ENCODE measurements around the gene NFE2L2. TPM values are rescaled to one million over a fixed set of nuclear protein-coding genes. Genes with fewer than 3 reads are reported as not detected.

NFE2L2 gene
- total RNA-seq, 1 donor from 2014 or later: 100 TPM

GRCh38 chr2:177265824-177266817 lies 1.6 kb upstream of the NFE2L2 start:
- Mint-ChIP-seq H3K4me1 (ENCODE audit: unreplicated experiment) (peaks cover 29% of the 10 kb centered on the region), H3K27me3 (ENCODE audit: unreplicated experiment) (no peaks in the 10 kb centered on the region), H3K4me3 (ENCODE audit: unreplicated experiment) (peak overlapping the region; percentile 83), H3K36me3 (ENCODE audit: unreplicated experiment) (no peaks in the 10 kb centered on the region), H3K9me3 (ENCODE audit: unreplicated experiment) (no peaks in the 10 kb centered on the region), H3K27ac (ENCODE audit: unreplicated experiment) (peak overlapping the region; percentile 99)
- no peak for DNase-seq (ENCODE audit: extremely low spot score, unreplicated experiment)
- TF ChIP-seq, protein P1, sequence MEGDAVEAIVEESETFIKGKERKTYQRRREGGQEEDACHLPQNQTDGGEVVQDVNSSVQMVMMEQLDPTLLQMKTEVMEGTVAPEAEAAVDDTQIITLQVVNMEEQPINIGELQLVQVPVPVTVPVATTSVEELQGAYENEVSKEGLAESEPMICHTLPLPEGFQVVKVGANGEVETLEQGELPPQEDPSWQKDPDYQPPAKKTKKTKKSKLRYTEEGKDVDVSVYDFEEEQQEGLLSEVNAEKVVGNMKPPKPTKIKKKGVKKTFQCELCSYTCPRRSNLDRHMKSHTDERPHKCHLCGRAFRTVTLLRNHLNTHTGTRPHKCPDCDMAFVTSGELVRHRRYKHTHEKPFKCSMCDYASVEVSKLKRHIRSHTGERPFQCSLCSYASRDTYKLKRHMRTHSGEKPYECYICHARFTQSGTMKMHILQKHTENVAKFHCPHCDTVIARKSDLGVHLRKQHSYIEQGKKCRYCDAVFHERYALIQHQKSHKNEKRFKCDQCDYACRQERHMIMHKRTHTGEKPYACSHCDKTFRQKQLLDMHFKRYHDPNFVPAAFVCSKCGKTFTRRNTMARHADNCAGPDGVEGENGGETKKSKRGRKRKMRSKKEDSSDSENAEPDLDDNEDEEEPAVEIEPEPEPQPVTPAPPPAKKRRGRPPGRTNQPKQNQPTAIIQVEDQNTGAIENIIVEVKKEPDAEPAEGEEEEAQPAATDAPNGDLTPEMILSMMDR (IDR thresholded peaks at IDR 0.05): no peak

DNA sequence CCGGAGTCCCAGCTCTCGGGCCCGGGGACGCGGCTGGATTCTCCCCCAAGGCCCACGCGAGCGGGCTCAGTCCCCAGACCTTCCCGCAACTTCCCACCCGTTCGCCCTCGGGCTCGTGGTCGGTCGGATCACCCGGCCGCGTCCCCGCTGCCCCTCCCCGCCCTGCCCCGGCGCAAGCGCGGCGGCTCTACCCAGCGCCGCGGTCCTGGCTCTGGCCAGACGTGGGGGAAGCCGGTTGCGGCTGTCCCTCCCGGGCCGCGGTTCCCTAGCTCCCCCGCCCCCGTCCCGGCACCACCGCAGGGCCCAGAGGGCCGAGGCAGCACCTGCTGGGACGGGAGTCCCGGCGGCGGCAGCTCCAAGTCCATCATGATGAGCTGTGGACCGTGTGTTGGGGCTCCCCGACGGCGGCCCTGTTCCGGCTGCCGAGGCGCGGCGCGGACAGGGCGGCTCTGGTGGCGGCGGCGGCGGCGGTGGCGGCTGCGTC lies 276 bp downstream of the NFE2L2 start:
- Mint-ChIP-seq H3K36me3 (ENCODE audit: unreplicated experiment) (no peaks in the 10 kb centered on the region), H3K4me3 (ENCODE audit: unreplicated experiment) (peak overlapping the region; percentile 80), H3K27me3 (ENCODE audit: unreplicated experiment) (no peaks in the 10 kb centered on the region), H3K4me1 (ENCODE audit: unreplicated experiment) (peaks cover 44% of the 10 kb centered on the region), H3K9me3 (ENCODE audit: unreplicated experiment) (no peaks in the 10 kb centered on the region), H3K27ac (ENCODE audit: unreplicated experiment) (peak overlapping the region; percentile 90)
- no peak for DNase-seq (ENCODE audit: extremely low spot score, unreplicated experiment)
- TF ChIP-seq, protein P1 (IDR thresholded peaks at IDR 0.05): no peak

DNA sequence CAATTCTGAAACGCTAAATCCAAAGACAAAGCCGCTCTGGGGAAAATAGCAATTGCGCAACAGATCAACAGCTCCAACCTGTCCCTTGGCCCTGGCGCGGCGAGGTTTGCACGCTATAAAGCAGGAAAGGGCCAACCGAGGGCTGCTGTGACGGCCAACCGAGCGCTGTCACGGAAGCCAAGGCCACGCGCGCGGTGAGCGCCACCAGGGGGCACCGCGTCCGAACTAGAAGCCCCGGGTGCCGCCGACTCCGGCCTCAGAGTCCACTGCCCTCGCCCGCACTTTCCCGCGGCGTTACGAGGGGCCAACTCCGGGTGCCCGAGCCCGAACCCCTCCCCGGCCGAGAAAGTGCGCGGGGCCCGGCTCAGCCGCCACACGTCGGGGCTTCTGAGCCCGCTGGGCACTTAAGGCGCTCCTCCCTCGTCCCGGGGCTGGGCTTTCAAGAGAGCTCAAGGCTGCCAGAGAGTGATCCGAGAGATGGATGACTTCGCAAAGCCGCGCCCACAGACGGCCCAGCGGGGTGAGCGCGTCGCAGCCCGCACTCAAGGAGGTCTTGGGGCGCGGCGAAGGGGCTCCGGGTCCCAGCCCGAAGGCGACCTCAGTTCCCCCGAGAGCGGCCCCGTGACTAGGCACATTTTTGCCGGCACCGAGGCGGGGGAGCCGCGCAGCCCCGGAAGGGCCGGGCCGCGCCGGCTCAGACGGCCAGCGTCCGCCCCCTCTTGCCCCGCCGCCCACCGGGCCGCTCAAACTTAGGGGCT lies 897 bp downstream of the NFE2L2 start:
- DNase-seq (ENCODE audit: extremely low spot score, unreplicated experiment): peak; percentile 99
- Mint-ChIP-seq H3K36me3 (ENCODE audit: unreplicated experiment) (no peaks in the 10 kb centered on the region), H3K4me1 (ENCODE audit: unreplicated experiment) (peaks cover 50% of the 10 kb centered on the region), H3K4me3 (ENCODE audit: unreplicated experiment) (peak overlapping the region; percentile 80), H3K27me3 (ENCODE audit: unreplicated experiment) (no peaks in the 10 kb centered on the region), H3K27ac (ENCODE audit: unreplicated experiment) (peak overlapping the region; percentile 90), H3K9me3 (ENCODE audit: unreplicated experiment) (no peaks in the 10 kb centered on the region)
- TF ChIP-seq, protein P1 (IDR thresholded peaks at IDR 0.05): peak; percentile 90

GRCh38 chr2:177262958-177263450 lies 1.5 kb downstream of the NFE2L2 start:
- peaks cover 4% of the 10 kb centered on the region for H3K36me3 Mint-ChIP-seq (ENCODE audit: unreplicated experiment)

More at GRCh38 chr2:177262958-177263450, 1.5 kb downstream of the NFE2L2 start:
- peak overlapping the region; percentile 80 for H3K4me3 Mint-ChIP-seq (ENCODE audit: unreplicated experiment)
- peak overlapping the region; percentile 90 for H3K27ac Mint-ChIP-seq (ENCODE audit: unreplicated experiment)
- H3K9me3 Mint-ChIP-seq (ENCODE audit: unreplicated experiment): no peaks in the 10 kb centered on the region
- peaks cover 53% of the 10 kb centered on the region for H3K4me1 Mint-ChIP-seq (ENCODE audit: unreplicated experiment)
- no peak for DNase-seq (ENCODE audit: extremely low spot score, unreplicated experiment)
- TF ChIP-seq, protein P1 (IDR thresholded peaks at IDR 0.05): no peak
- H3K27me3 Mint-ChIP-seq (ENCODE audit: unreplicated experiment): no peaks in the 10 kb centered on the region
